Endodermal cell (in vitro differentiated cells): ENCODE measurements around the gene LSM12. TPM values are rescaled to one million over a fixed set of nuclear protein-coding genes. Genes with fewer than 3 reads are reported as not detected.

Experiments
- DNase-seq: peaks from one replicate; pipeline ENCODE4 v3.0.0-alpha.2; 2017
- H3K27ac ChIP-seq: 2 replicates; pipeline ENCODE4 v1.5.1; 2013; ENCODE audit warnings: mild to moderate bottlenecking, low read depth, low read length, moderate library complexity
- H3K27me3 ChIP-seq: 2 replicates; pipeline ENCODE4 v1.6.1; 2013; ENCODE audit warnings: mild to moderate bottlenecking, low read length, moderate library complexity; ENCODE audit not compliant: insufficient read depth, control insufficient read depth, poor library complexity, severe bottlenecking
- H3K36me3 ChIP-seq: 2 replicates; pipeline ENCODE4 v1.7.0; 2013; ENCODE audit warnings: mild to moderate bottlenecking, low read length, moderate library complexity; ENCODE audit not compliant: control insufficient read depth, insufficient read depth
- H3K4me1 ChIP-seq: one replicate; pipeline ENCODE4 v1.7.0; 2013; ENCODE audit warnings: low read length; ENCODE audit not compliant: control insufficient read depth, insufficient read depth
- H3K4me3 ChIP-seq: 2 replicates; pipeline ENCODE4 v1.5.1; 2013; ENCODE audit warnings: mild to moderate bottlenecking, low read length, moderate library complexity
- H3K9ac ChIP-seq: 2 replicates; pipeline ENCODE4 v1.6.1; 2013; ENCODE audit warnings: mild to moderate bottlenecking, low read length, moderate library complexity; ENCODE audit not compliant: poor library complexity, severe bottlenecking; ENCODE audit errors: extremely low read depth
- H3K9me3 ChIP-seq: 2 replicates; pipeline ENCODE4 v1.6.1; 2013; ENCODE audit warnings: mild to moderate bottlenecking, low read length, moderate library complexity; ENCODE audit not compliant: control insufficient read depth
- H3K27ac Mint-ChIP-seq: 2 replicates; pipeline ENCODE4 v1.8.0; 2020; ENCODE audit warnings: mixed read lengths
- H3K27me3 Mint-ChIP-seq: 2 replicates; pipeline ENCODE4 v1.8.0; 2021; ENCODE audit warnings: mild to moderate bottlenecking, mixed read lengths; ENCODE audit not compliant: insufficient read depth
- H3K36me3 Mint-ChIP-seq: 2 replicates; pipeline ENCODE4 v1.8.0; 2020; ENCODE audit warnings: low read depth, mixed read lengths
- H3K4me1 Mint-ChIP-seq: 2 replicates; pipeline ENCODE4 v1.8.0; 2020; ENCODE audit warnings: mixed read lengths
- H3K4me3 Mint-ChIP-seq: 2 replicates; pipeline ENCODE4 v1.8.0; 2020; ENCODE audit warnings: mild to moderate bottlenecking, moderate library complexity, mixed read lengths
- H3K9me3 Mint-ChIP-seq: 2 replicates; pipeline ENCODE4 v1.8.0; 2020; ENCODE audit warnings: mild to moderate bottlenecking, mixed read lengths
- CTCF ChIP-seq: fragments of 200-600 bp; sonication (generic); conservative IDR thresholded peaks from 2 replicates; pipeline ENCODE4 v1.5.0; 2021; ENCODE audit warnings: antibody characterized with exemption, mild to moderate bottlenecking
- WGBS, 2 experiments: methylation state at CpG; one replicate each; pipeline versions ENCODE4 v1.1.5 to v1.1.7; 2013; ENCODE audit warnings: missing lambda C conversion rate in 2 of 2, mixed read lengths in 1 of 2; ENCODE audit not compliant: insufficient coverage in 1 of 2, insufficient read length in 1 of 2; 5-methylcytosine and 5-hydroxymethylcytosine counted together
- total RNA-seq, 2 donors: library from RNA; stranded (reverse); fragmentation: NEBNext Ultra II Directional in 1 of 2; extraction: Animal tissue kit (Norgen Biotek cat#: 25700) in 1 of 2; gene quantifications; 2 replicates in 1 of 2; 3 replicates in 1 of 2; pipeline ENCODE4 v1.2.1, GENCODE V29; 2021

LSM12 gene
- total RNA-seq, 2 donors from 2014 or later, result 97.7 to 102 TPM

- no peak overlapping the region for H3K9ac ChIP-seq
- Mint-ChIP-seq H3K4me1 (peaks cover 4% of the 10 kb centered on the region), H3K27ac (no peak overlapping the region), H3K9me3 (no peaks in the 10 kb centered on the region), H3K27me3 (peaks cover 15% of the 10 kb centered on the region), H3K36me3 (no peaks in the 10 kb centered on the region), H3K4me3 (peak overlapping the region; percentile 42)
- H3K9me3 ChIP-seq, result no peaks in the 10 kb centered on the region
- H3K27me3 ChIP-seq, result peaks cover 6% of the 10 kb centered on the region
- no peak overlapping the region for H3K27ac ChIP-seq
- peak; percentile 95 for TF ChIP-seq CTCF
- H3K36me3 ChIP-seq, result no peaks in the 10 kb centered on the region
- DNase-seq, result peak; percentile 94
- peak overlapping the region; percentile 56 for H3K4me3 ChIP-seq
- WGBS, 2 experiments, result 29 to 32% methylated on average over 23 to 52 of the region's 52 CpGs
- H3K4me1 ChIP-seq, result no peaks in the 10 kb centered on the region
These were observed 72.0 kb downstream of the LSM12 start for GRCh38 chr17:43994272-43995149.

- Histone ChIP-seq H3K4me1 (no peaks in the 10 kb centered on the region), H3K9ac (no peak overlapping the region), H3K36me3 (no peaks in the 10 kb centered on the region), H3K9me3 (no peaks in the 10 kb centered on the region), H3K4me3 (no peak overlapping the region), H3K27ac (no peak overlapping the region), H3K27me3 (peaks cover 6% of the 10 kb centered on the region)
- TF ChIP-seq CTCF, result no peak
- no peak overlapping the region for H3K4me3 Mint-ChIP-seq
- WGBS, 2 experiments, result 95 to 97% methylated on average over 11 to 12 of the region's 14 CpGs
- H3K27me3 Mint-ChIP-seq, result peaks cover 19% of the 10 kb centered on the region
- H3K9me3 Mint-ChIP-seq, result no peaks in the 10 kb centered on the region
- no peaks in the 10 kb centered on the region for H3K36me3 Mint-ChIP-seq
- no peak for DNase-seq
- H3K27ac Mint-ChIP-seq, result no peak overlapping the region
- H3K4me1 Mint-ChIP-seq, result peaks cover 4% of the 10 kb centered on the region
These were observed 73.8 kb downstream of the LSM12 start for GRCh38 chr17:43992641-43993040.

- 93 to 95% methylated on average over 9 of the region's 9 CpGs for WGBS, 2 experiments
- Histone ChIP-seq H3K9ac (no peak overlapping the region), H3K27me3 (peaks cover 1% of the 10 kb centered on the region), H3K4me1 (no peaks in the 10 kb centered on the region), H3K4me3 (no peak overlapping the region), H3K9me3 (no peaks in the 10 kb centered on the region), H3K36me3 (no peaks in the 10 kb centered on the region), H3K27ac (no peak overlapping the region)
- H3K4me1 Mint-ChIP-seq, result no peaks in the 10 kb centered on the region
- DNase-seq, result no peak
- no peak overlapping the region for H3K4me3 Mint-ChIP-seq
- TF ChIP-seq CTCF, result no peak
- H3K9me3 Mint-ChIP-seq, result no peaks in the 10 kb centered on the region
- H3K27me3 Mint-ChIP-seq, result peaks cover 19% of the 10 kb centered on the region
- H3K36me3 Mint-ChIP-seq, result no peaks in the 10 kb centered on the region
- no peak overlapping the region for H3K27ac Mint-ChIP-seq
These were observed 78.2 kb downstream of the LSM12 start for GRCh38 chr17:43988301-43988700.
